HepG2 (cell line): ENCODE measurements around the gene UBXN6. TPM values are rescaled to one million over a fixed set of nuclear protein-coding genes. Genes with fewer than 3 reads are reported as not detected.

Experiments used
- ATAC-seq: fragments of 200-7000 bp; cut with Tn5 transposase; 3 replicates; pipeline ENCODE4 v1.9.1; 2020; ENCODE audit warnings: mild to moderate bottlenecking, moderate library complexity
- BruUV-seq: library from RNA; stranded (reverse); fragments of 400-500 nt; replicated peaks from 2 replicates; lab custom pipeline; 2021; lab: Mats Ljungman, UMichigan
- CTCF ChIA-PET: fragments of 300-600 bp; formaldehyde crosslinking; extraction: SDS; loops from one replicate; lab custom pipeline; 2021; ENCODE audit warnings: low total read pairs, inconsistent platforms, low intra/inter-chr PET ratio; lab: Yijun Ruan, JAX
- POLR2A ChIA-PET: fragments of 350-600 bp; sonication (Branson Sonifier 250); formaldehyde crosslinking; loops from one replicate; lab custom pipeline; 2020; ENCODE audit warnings: antibody characterized with exemption, inconsistent platforms; lab: Yijun Ruan, JAX
- DNase-seq: peaks from one replicate; pipeline ENCODE4 v3.0.0-alpha.2; 2015; ENCODE audit warnings: low spot score
- FAIRE-seq: peaks from 3 replicates; lab custom pipeline; 2011; peaks lifted over from hg19 to GRCh38; lab: Jason Lieb, UNC
- H2AFZ ChIP-seq: one replicate; pipeline ENCODE4 v1.6.1; 2011; ENCODE audit warnings: low read length, inconsistent platforms
- H3K27ac ChIP-seq: fragments of 300-600 bp; 3 replicates; pipeline ENCODE4 v1.8.0; 2011; ENCODE audit warnings: mixed run types, mild to moderate bottlenecking, mixed read lengths, low read length, inconsistent platforms; ENCODE audit not compliant: insufficient read depth; ENCODE audit errors: extremely low read length
- H3K27me3 ChIP-seq, 2 experiments: fragments of 200-600 bp in 1 of 2; 2 replicates in 1 of 2; 3 replicates in 1 of 2; pipeline versions ENCODE4 v1.6.0 to v1.8.0; 2011; ENCODE audit warnings: low read length in 2 of 2, mild to moderate bottlenecking in 2 of 2, moderate library complexity in 2 of 2, inconsistent platforms in 1 of 2; ENCODE audit not compliant: insufficient read depth in 2 of 2, control insufficient read depth in 1 of 2
- H3K36me3 ChIP-seq, 2 experiments: fragments of 200-600 bp in 1 of 2; replicated peaks in 1 of 2; 2 replicates in 1 of 2; 3 replicates in 1 of 2; pipeline versions ENCODE4 v1.5.1 to v1.8.0; 2011; ENCODE audit warnings: low read length in 2 of 2, inconsistent platforms in 1 of 2; ENCODE audit not compliant: insufficient read depth in 2 of 2, control insufficient read depth in 1 of 2
- H3K4me1 ChIP-seq: 2 replicates; pipeline ENCODE4 v1.5.1; 2012; ENCODE audit warnings: low read length, inconsistent platforms; ENCODE audit not compliant: insufficient read depth
- H3K4me2 ChIP-seq: 2 replicates; pipeline ENCODE4 v1.6.0; 2011; ENCODE audit warnings: low read depth, low read length, inconsistent platforms
- H3K4me3 ChIP-seq, 3 experiments: fragments of 200-600 bp in 1 of 3; sonication (generic), shearing (Covaris generic) in 1 of 3; replicated peaks in 1 of 3; 2 replicates each; pipeline ENCODE4 v1.5.1; 2011 to 2016; ENCODE audit warnings: low read length in 3 of 3, inconsistent platforms in 2 of 3, low read depth in 2 of 3, mild to moderate bottlenecking in 2 of 3, control low read depth in 1 of 3, mixed read lengths in 1 of 3; ENCODE audit not compliant: insufficient read depth in 1 of 3
- H3K79me2 ChIP-seq: one replicate; pipeline ENCODE4 v1.6.1; 2011; ENCODE audit warnings: low read length, inconsistent platforms; ENCODE audit not compliant: insufficient read depth
- H3K9ac ChIP-seq: 2 replicates; pipeline ENCODE4 v1.6.0; 2011; ENCODE audit warnings: mild to moderate bottlenecking, low read depth, low read length, inconsistent platforms; ENCODE audit not compliant: insufficient read depth
- H3K9me3 ChIP-seq: 2 replicates; pipeline ENCODE4 v1.5.1; 2012; ENCODE audit warnings: mild to moderate bottlenecking, low read length
- H4K20me1 ChIP-seq: 2 replicates; pipeline ENCODE4 v1.6.0; 2011; ENCODE audit warnings: inconsistent platforms, mild to moderate bottlenecking, low read length, moderate library complexity; ENCODE audit not compliant: insufficient read depth
- ARNTL ChIP-seq: sonication (generic); formaldehyde crosslinking; IDR thresholded peaks from 2 replicates; pipeline ENCODE4 v1.4.0; 2020; ENCODE audit warnings: mild to moderate bottlenecking, missing genetic modification reagents
- HNRNPL ChIP-seq: fragments of 200-400 bp; formaldehyde crosslinking; IDR thresholded peaks from 2 replicates; pipeline ENCODE4 v1.6.1; 2017; ENCODE audit warnings: mild to moderate bottlenecking, low read depth, low read length
- HOXA7 ChIP-seq: sonication (generic); formaldehyde crosslinking; IDR thresholded peaks from 2 replicates; pipeline ENCODE4 v1.8.1; 2022; ENCODE audit warnings: mild to moderate bottlenecking, missing genetic modification reagents, moderate library complexity
- IRX3 ChIP-seq: sonication (generic); formaldehyde crosslinking; IDR thresholded peaks from 2 replicates; pipeline ENCODE4 v1.8.1; 2023; ENCODE audit warnings: mild to moderate bottlenecking, low read depth, missing genetic modification reagents, borderline replicate concordance
- KLF13 ChIP-seq: sonication (generic); formaldehyde crosslinking; IDR thresholded peaks from 2 replicates; pipeline ENCODE4 v1.4.0; 2020; ENCODE audit warnings: mild to moderate bottlenecking, missing genetic modification reagents
- RAD21 ChIP-seq: fragments of 450-650 bp; formaldehyde crosslinking; IDR thresholded peaks from 2 replicates; pipeline ENCODE4 v1.5.0; 2020; ENCODE audit warnings: mild to moderate bottlenecking
- TP53 ChIP-seq: sonication (generic); formaldehyde crosslinking; conservative IDR thresholded peaks from 2 replicates; pipeline ENCODE4 v1.4.0; 2020; ENCODE audit warnings: missing genetic modification reagents
- ZC3H13 ChIP-seq: sonication (generic); formaldehyde crosslinking; IDR thresholded peaks from 2 replicates; pipeline ENCODE4 v1.8.1; 2023; ENCODE audit warnings: mild to moderate bottlenecking, missing genetic modification reagents, moderate library complexity
- ZNF30 ChIP-seq: sonication (generic); formaldehyde crosslinking; IDR thresholded peaks from 2 replicates; pipeline ENCODE4 v1.5.0; 2020; ENCODE audit warnings: mild to moderate bottlenecking, missing genetic modification reagents
- ZNF772 ChIP-seq: sonication (generic); formaldehyde crosslinking; IDR thresholded peaks from 2 replicates; pipeline ENCODE4 v1.5.0; 2020; ENCODE audit warnings: mild to moderate bottlenecking, missing genetic modification reagents
- WGBS: methylation state at CpG from one replicate; pipeline ENCODE4 v1.1.6; 2017; ENCODE audit warnings: low lambda C conversion rate; 5-methylcytosine and 5-hydroxymethylcytosine counted together
- in situ Hi-C: cut with HindIII; loops from 2 replicates; pipeline ENCODE4 v1.10.0; 2017; ENCODE audit warnings: low pct_unique_long_range_greater_than_20kb; ENCODE audit not compliant: extremely low pct_ligation_motif_present
- intact Hi-C: fragments of 100-400 bp; cut with micrococcal nuclease; formaldehyde crosslinking; loops from one replicate; pipeline ENCODE4 v1.10.0; 2022; ENCODE audit not compliant: unreplicated experiment
- polyA plus RNA-seq, 8 experiments: library from polyadenylated mRNA; depleted of rRNA in 3 of 8; stranded (reverse) in 7 of 8; unstranded in 1 of 8; fragments of >200 nt; fragmentation: Illumina TruSeq in 4 of 8; extraction: Trizol in 4 of 8; gene quantifications; 2 replicates each; pipeline versions ENCODE4 v1.2.1 to v1.2.3, GENCODE V29; 2011 to 2016; ENCODE audit warnings: low read depth in 4 of 8, missing spikeins in 1 of 8, mixed read lengths in 1 of 8; ENCODE audit not compliant: insufficient read depth in 1 of 8
- total RNA-seq, 5 experiments: library from RNA; depleted of rRNA; stranded (reverse); fragments of >200 nt; fragmentation: Illumina TruSeq; extraction: Trizol; gene quantifications; 2 replicates each; pipeline ENCODE4 v1.2.3, GENCODE V29; 2016; ENCODE audit warnings: low read depth in 1 of 5
- TF ChIP-seq, protein P1 (sequence below): IDR thresholded peaks from 2 replicates; pipeline ENCODE4 v1.6.1; 2012; ENCODE audit warnings: low read length, improper control_type of control experiment
- TF ChIP-seq, protein P2 (sequence below): IDR thresholded peaks from 2 replicates; pipeline ENCODE4 v1.6.1; 2016; ENCODE audit warnings: mild to moderate bottlenecking, missing biosample characterization, missing genetic modification reagents
- TF ChIP-seq, protein P3 (sequence below), 2 experiments: fragments of 450-650 bp in 1 of 2; sonication (generic) in 1 of 2; formaldehyde crosslinking; IDR thresholded peaks; 2 replicates each; pipeline versions ENCODE4 v1.5.0 to v1.8.0; 2020 to 2022; ENCODE audit warnings: mild to moderate bottlenecking in 1 of 2, missing genetic modification reagents in 1 of 2
- TF ChIP-seq, protein P4 (sequence below): IDR thresholded peaks from 2 replicates; pipeline ENCODE4 v1.6.1; 2016; ENCODE audit warnings: missing compliant biosample characterization, missing genetic modification reagents, borderline replicate concordance

The UBXN6 gene
- total and polyA plus RNA-seq, 2 of the 13 experiments (the other 11 are each of a cell fraction or from before 2014, with no cell fraction given): 34.9 to 35.5 TPM

DNA sequence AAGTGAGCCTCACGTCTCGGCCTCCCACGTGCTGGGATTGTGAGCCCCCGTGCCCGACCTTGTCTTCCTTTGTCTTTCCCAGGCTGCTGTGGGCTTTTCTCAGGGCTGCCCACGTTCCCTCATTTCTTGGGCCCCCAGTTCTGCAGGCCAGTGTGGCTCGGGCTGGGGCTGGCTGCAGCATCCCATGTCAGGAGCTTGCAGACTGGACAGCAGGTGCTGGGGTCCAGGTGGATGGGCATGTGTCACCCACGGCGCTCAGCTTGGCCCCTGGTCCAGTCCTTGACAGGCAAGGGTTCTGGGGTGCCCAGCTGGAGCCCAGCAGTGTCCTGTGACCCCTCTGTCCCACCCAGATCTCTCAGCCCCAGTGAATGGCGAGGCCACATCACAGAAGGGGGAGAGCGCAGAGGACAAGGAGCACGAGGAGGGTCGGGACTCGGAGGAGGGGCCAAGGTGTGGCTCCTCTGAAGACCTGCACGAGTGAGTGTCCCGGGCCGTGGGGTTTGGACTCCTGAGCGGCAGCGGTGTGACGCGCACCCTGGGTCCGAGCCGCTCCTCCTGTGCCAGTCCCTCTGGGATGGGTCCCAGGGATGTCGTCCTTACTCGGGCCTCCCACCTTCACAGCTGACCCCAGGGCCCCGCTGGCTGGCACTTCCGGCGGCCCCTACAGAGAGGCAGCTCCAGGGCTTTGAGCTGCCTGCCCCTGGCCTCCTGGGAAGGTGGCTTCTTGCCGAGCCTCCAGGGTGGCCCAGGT is 43.4 kb upstream of the UBXN6 start:
- Histone ChIP-seq H4K20me1 (no peaks in the 10 kb centered on the region), H3K4me3 (no peak overlapping the region), H3K27me3 (no peaks in the 10 kb centered on the region), H2AFZ (no peak overlapping the region), H3K4me2 (no peak overlapping the region), H3K4me1 (no peaks in the 10 kb centered on the region), H3K79me2 (no peaks in the 10 kb centered on the region), H3K36me3 (peaks cover 12 to 36% of the 10 kb centered on the region in 2 experiments; a peak in 4 of 5 replicates), H3K27ac (no peak overlapping the region), H3K9ac (no peak overlapping the region), H3K9me3 (no peaks in the 10 kb centered on the region)
- FAIRE-seq (no peak), DNase-seq (no peak), ATAC-seq (no peak)
- intact Hi-C loops (no loop called here), in situ Hi-C loops (no loop called here)
- ChIA-PET CTCF (no interaction called here), POLR2A (interaction anchor here (0.6 kb wide), 1 partner anchor 46 kb away, joined by 3 read pairs; no protein-coding TSS in a partner anchor)
- no TSS peak for BruUV-seq
- over 99% methylated on average over 21 of the region's 29 CpGs for WGBS
- TF ChIP-seq, protein P1, sequence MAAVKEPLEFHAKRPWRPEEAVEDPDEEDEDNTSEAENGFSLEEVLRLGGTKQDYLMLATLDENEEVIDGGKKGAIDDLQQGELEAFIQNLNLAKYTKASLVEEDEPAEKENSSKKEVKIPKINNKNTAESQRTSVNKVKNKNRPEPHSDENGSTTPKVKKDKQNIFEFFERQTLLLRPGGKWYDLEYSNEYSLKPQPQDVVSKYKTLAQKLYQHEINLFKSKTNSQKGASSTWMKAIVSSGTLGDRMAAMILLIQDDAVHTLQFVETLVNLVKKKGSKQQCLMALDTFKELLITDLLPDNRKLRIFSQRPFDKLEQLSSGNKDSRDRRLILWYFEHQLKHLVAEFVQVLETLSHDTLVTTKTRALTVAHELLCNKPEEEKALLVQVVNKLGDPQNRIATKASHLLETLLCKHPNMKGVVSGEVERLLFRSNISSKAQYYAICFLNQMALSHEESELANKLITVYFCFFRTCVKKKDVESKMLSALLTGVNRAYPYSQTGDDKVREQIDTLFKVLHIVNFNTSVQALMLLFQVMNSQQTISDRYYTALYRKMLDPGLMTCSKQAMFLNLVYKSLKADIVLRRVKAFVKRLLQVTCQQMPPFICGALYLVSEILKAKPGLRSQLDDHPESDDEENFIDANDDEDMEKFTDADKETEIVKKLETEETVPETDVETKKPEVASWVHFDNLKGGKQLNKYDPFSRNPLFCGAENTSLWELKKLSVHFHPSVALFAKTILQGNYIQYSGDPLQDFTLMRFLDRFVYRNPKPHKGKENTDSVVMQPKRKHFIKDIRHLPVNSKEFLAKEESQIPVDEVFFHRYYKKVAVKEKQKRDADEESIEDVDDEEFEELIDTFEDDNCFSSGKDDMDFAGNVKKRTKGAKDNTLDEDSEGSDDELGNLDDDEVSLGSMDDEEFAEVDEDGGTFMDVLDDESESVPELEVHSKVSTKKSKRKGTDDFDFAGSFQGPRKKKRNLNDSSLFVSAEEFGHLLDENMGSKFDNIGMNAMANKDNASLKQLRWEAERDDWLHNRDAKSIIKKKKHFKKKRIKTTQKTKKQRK: no peak
- no peak for TF ChIP-seq ZNF30 (CRISPR knock-in tag)
- TF ChIP-seq IRX3 (CRISPR knock-in tag): no peak
- TF ChIP-seq, protein P2, sequence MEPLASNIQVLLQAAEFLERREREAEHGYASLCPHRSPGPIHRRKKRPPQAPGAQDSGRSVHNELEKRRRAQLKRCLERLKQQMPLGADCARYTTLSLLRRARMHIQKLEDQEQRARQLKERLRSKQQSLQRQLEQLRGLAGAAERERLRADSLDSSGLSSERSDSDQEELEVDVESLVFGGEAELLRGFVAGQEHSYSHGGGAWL (CRISPR knock-in tag): no peak
- no peak for TF ChIP-seq ARNTL
- no peak for TF ChIP-seq HOXA7
- no peak for TF ChIP-seq RAD21 (CRISPR knock-in tag)
- TF ChIP-seq ZNF772: no peak
- TF ChIP-seq KLF13: no peak
- TF ChIP-seq ZC3H13 (CRISPR knock-in tag): no peak
- TF ChIP-seq, protein P3, sequence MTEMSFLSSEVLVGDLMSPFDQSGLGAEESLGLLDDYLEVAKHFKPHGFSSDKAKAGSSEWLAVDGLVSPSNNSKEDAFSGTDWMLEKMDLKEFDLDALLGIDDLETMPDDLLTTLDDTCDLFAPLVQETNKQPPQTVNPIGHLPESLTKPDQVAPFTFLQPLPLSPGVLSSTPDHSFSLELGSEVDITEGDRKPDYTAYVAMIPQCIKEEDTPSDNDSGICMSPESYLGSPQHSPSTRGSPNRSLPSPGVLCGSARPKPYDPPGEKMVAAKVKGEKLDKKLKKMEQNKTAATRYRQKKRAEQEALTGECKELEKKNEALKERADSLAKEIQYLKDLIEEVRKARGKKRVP (CRISPR knock-in tag; IDR thresholded peaks at IDR 0.05): no peak
- no peak for TF ChIP-seq TP53 (CRISPR knock-in tag)
- TF ChIP-seq, protein P4, sequence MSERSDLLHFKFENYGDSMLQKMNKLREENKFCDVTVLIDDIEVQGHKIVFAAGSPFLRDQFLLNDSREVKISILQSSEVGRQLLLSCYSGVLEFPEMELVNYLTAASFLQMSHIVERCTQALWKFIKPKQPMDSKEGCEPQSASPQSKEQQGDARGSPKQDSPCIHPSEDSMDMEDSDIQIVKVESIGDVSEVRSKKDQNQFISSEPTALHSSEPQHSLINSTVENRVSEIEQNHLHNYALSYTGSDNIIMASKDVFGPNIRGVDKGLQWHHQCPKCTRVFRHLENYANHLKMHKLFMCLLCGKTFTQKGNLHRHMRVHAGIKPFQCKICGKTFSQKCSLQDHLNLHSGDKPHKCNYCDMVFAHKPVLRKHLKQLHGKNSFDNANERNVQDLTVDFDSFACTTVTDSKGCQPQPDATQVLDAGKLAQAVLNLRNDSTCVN (CRISPR knock-in tag): no peak
- no peak for TF ChIP-seq HNRNPL
